GM18498 (cell line): ENCODE data around the gene COL4A1.

ENCODE experiments used
- ATAC-seq: cut with Tn5 transposase; IDR thresholded peaks from one replicate; pipeline ENCODE4 v1.9.1; 2021; ENCODE audit warnings: mild to moderate bottlenecking, moderate library complexity; ENCODE audit not compliant: unreplicated experiment

The COL4A1 gene

GRCh38 chr13:110262508-110263291 lies 44.3 kb downstream of the COL4A1 start:
- ATAC-seq, result no peak

DNA sequence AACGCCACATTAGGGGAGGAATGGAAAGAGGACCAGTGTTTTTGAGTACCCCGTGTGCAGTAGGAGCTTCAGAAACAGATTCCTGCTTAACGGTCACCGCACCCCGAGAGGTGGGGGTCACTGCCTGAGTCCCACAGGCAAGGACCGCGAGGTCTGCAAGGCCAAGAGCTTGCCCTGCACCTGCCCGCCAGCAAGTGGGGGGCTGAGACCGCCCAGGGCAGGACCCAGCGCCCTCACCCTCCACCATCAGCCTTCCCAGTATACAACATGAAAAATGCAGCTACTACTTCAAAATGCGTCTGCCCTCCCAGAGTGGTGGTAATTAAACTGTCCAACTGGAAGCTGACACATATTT lies 44.9 kb downstream of the COL4A1 start:
- no peak for ATAC-seq

DNA sequence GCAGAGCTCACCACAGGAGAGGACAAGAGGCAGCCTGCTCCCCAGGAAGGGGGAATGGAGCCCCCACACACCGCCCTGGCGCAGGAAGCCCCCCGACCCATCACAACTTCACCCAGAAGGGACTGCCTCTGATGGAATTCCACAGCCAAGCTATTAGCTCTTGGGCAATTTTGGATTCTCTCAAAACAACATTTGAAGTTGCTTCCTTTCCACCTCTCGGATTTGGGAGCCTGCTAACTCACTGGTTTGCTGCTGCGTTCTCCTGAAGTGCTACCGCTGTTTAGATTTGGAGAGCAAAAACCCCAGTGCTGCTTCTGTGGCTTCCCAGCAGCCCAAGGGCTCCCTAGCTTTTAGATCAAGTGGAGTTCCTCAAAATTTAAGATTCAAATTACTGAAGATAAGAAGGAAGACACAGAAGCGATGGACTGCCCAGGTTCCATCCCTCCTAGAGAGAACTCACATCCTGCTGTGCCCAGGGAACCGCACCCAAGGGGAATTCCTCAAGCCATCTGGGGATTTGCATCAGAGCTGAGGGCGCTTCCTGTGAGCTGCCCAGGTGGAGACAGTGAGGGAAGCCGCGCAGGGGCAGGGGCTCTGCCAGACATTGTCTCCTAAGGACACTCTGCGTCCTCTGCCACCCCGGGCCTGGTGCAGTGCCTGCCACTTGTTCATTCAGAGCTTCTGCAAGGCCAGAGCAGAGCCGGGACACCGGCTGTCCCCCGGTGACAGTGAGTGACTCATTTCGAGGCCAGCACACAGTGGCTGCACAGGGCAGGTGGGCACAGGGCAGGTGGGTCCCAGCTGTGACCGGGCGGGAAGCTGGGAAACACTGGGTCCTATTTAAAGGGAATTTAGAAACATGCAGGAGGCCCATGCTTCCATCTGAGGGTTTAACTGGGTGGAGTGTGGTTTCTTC lies 45.5 kb downstream of the COL4A1 start:
- ATAC-seq, result no peak

- no peak for ATAC-seq
Measured at GRCh38 chr13:110259651-110260050, 47.3 kb downstream of the COL4A1 start.

DNA sequence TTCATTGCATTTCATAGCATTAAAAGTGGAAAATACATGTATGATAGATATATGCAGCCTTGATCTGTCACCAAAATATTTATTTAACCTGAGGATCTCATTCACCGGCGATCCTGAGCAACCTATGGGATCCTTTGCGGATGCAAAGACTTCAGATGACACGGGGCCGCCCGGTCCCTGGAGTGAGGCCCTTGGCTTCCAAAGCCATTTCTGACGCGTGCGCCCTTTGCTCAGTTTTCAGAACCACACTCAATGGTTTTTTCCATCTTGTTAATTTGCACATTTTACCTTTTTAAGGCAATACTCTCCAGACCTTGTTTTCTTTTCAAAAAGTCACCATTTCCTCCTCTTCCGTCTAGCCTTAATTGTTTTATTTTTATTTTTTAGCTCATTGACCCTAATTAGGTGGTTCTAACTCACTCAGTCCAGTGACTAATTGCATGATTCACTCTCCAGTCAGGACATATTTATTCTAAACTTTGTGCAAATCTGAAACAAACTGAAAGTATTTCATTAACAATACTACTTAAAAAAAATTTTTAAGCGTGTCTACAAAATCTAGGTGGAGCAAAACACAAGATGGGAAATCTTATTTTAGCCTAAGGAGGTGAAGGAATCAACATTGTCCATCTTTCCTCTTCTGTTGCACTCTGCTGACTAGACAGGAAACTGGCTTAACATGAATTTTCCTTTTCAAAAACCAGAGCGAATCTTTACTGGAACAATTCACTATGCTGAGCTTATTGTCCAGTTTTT lies 47.9 kb downstream of the COL4A1 start:
- no peak for ATAC-seq

- peak; percentile 41 for ATAC-seq
Measured at GRCh38 chr13:110257408-110257807, 49.5 kb downstream of the COL4A1 start.

DNA sequence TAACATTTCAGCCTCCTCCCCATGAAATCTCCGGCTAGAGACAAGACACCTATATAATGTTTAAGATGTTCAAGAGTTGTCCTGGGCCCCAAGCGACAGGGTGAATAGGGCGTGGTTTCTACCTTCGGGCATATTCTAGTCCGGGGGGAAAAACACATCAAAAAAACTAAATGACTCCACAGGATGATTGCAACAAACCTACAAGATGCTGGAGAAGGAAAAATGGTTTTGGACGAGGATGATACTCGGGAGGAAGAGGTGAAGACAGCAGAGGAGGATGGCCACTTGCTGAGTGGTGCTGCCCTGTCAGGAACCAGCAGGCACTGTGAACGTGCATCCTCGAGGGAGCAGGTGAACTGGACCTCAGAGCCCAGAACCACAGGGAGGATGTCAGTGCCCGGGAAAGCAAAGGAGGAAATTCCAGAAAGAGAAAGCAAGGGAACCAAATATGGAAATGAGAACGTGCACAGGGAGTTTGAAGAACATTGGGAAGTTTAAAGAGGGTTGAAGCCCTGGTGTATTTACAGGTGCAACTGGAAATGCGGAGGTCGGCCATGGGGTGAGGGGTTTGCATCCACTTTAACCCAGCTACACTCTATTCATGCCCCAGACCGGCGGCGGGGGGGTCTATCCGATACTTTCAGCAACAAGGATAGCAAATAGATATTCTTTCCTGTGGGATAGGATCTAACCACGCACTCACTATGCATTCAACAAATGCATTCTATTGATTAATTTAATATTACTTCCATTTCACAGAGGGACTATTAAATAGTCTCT lies 50.6 kb downstream of the COL4A1 start:
- ATAC-seq, result no peak

DNA sequence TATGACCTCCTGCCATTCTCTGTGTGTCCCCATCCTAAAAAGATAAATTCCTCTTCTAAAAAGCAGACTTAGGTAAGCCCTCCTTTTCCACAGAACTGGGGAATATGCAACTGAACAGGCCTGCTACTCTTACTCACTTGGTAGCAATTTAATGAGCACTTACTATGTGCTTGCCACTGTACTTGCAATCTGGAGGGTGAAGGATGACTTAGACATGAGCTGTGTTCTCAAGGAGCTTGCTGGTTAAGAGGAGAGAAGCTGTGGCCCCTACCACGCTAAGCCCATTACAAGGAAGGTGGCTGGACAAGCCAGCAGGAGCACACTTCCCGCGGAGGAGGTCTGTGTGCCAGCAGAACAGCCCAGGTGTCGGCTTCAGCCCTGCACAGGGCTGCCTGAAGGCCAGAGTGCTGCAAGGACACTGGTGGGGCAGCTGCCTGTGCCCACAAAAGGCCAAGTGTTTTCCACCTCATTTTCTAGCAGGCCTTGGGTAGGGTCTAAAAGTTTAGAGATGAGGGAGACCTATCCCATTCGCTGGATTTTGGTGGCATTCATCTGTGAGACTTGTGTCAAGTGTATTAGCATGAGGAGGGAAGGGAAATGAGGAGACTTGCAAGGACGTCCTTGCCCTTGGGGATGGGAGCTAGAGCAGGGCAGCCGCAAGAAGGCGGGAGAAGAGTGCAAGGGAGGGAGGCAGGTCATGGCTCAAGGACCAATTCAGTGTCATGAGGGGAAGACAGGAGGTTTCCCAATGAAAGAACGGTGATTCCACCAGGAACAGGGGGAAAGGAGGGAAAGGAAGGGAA lies 52.0 kb downstream of the COL4A1 start:
- ATAC-seq, result no peak

DNA sequence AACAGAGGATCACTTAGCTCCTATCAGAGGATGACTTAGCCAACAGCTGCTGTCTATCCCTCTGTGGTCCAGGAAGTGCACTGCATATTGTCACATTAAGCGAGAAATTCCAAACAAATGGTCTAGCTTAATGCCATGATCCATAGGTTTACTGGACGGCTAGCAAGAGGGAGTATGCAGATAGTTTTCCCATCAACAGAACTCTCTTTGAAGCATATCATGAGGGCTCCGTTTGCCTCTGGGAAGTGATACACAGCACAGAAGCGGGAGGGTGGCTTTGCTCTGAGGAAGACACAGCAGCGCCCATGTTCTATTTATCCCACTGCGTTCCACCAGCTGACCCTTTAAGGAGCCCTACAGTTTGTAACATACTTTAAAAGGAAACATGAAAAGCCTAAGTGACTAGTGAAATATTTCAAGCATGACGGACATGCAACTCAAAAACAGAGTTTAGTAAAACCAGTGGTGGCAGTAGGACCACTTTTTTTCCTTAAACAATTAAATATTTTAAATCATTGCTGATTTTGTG lies 52.7 kb downstream of the COL4A1 start:
- ATAC-seq, result no peak

DNA sequence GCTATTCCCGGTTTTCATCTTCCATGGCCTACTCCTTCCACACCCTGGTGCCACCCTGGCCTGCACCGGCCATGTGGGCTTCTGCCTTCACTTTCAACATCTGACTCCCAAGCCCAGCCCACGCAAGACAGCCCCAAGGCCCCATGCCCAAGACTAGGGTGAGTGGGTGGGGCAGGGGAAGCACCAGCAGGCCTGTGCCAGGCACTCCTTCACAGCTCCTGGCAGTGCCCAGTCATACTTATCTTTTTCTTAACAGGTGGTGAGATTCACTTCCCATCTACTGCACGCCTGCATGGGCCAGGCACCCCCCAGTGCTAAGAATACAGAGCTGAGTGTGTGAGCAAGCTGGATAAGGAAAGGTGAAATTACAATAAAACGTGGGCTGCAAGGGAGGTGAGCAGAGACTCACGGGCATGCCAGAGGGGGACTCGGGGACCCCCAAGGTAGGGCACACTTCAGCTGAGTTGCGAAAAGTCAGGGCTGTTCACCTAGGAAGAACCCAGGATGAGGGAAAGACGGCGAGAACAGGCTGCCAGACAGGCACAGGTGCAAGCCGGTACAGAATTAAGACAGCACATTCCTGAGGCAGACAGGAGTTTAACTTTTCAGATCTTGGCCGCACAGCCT lies 55.7 kb downstream of the COL4A1 start:
- no peak for ATAC-seq

DNA sequence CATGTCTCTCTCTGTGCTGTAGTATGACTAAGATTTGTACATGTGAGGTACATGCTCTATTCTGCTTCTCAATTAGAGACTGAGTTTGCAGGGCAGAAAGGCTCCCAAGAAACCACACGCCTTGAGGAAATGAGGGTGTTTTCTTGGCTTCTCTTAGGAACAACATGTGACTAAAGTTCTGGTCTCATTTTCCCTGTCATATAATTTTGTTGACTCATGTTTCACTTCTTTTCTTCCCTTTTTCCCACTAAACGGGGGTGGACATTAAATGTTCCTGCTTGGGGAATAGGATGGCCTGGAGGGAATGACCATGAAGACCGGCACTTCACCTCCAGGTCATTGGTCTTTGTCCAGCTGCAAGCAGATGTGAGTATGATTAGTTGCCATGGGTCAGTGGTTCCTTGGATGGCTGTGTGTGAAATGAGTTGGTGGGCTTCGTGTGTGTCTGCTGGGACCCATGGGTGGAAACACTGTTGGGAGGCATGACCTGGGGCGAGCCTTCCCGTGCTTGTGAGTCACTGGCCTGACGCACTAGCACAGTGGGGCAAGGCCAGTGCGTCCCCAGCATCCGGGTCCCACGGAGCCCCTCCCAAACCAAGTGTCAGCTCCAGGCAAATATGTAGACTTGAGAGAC lies 56.6 kb downstream of the COL4A1 start:
- no peak for ATAC-seq

GRCh38 chr13:110249326-110249725 lies 57.6 kb downstream of the COL4A1 start:
- ATAC-seq, result no peak

GRCh38 chr13:110248449-110249143 lies 58.4 kb downstream of the COL4A1 start:
- no peak for ATAC-seq

DNA sequence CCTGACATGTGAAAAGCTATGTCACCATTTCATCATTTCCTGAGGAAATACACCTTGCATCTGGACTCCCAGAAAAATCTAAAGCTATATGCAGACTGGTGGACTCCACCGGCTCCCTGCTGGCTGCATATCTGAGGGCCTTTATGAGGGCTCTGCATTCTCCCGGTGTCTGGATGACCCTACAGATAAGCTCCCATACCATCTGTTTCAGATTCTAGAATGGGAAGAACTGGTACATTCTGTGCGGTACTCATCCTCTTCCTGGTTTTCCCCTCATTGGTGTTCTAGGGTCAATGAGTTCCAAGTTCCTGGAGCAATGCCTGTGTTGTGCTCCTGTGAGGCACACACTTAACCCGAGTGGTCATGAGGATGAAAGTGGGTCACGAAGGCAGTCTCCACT lies 60.4 kb downstream of the COL4A1 start:
- ATAC-seq, result no peak

GRCh38 chr13:110245416-110245899 lies 61.5 kb downstream of the COL4A1 start:
- ATAC-seq, result no peak

DNA sequence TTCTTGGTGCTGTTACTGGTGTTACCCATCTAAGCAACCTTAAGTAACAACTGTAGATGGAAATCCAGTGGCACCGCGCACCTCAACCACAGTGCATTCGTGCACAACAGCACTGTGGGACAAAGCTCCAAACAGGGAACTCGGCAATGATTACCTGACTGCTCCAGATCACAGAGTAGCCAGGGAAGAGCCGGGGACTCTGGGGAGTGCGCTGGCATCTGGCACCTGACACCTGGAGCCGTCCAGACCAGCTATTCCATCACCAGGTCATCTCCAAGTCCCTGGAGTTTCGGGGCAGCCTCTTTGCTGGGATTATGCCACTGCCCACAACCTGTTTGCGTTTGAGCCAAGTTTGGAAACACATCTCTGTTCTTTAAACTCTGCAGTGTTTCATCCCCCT lies 62.0 kb downstream of the COL4A1 start:
- no peak for ATAC-seq

GRCh38 chr13:110244071-110244830 lies 62.7 kb downstream of the COL4A1 start:
- ATAC-seq, result no peak
